ENCODE data around the gene EID1. TPM values are rescaled to one million over a fixed set of nuclear protein-coding genes. Genes with fewer than 3 reads are reported as not detected.
A peak's percentile ranks its signal among the peaks of the same experiment; 100 is the strongest.

Gene EID1
- total and polyA plus RNA-seq, 12 donors, result 129 to 255 (median 220) TPM

GRCh38 chr15:48898032-48898431 is 20.1 kb downstream of the EID1 start:
- no peaks in the 10 kb centered on the region for H3K36me3 ChIP-seq
- H3K27ac ChIP-seq, result no peak overlapping the region
- peak overlapping the region in 1 of 10 donors; percentile 31 for H3K4me3 ChIP-seq
- no peaks in the 10 kb centered on the region for H3K27me3 ChIP-seq
- no peaks in the 10 kb centered on the region for H3K4me1 ChIP-seq
- intact Hi-C loops (cut with DNase I), result no loop called here
- H3K9me3 ChIP-seq, result no peaks in the 10 kb centered on the region
- 61 to 71% methylated on average over 4 of the region's 4 CpGs for WGBS, 2 donors
- DNase-seq (no peak), ATAC-seq (no peak)
- TF ChIP-seq CTCF (IDR thresholded peaks at IDR 0.05), result no peak

- 55 to 72% methylated on average over 2 of the region's 2 CpGs for WGBS, 2 donors
- ATAC-seq, result no peak
Measured at GRCh38 chr15:48898446-48898845, 20.5 kb downstream of the EID1 start.

GRCh38 chr15:48899793-48900192 is 21.9 kb downstream of the EID1 start:
- DNase-seq, result no peak
- TF ChIP-seq CTCF (IDR thresholded peaks at IDR 0.05), result no peak
- Histone ChIP-seq H3K9me3 (no peaks in the 10 kb centered on the region), H3K27me3 (no peaks in the 10 kb centered on the region), H3K36me3 (no peaks in the 10 kb centered on the region), H3K4me1 (no peaks in the 10 kb centered on the region), H3K27ac (no peak overlapping the region), H3K4me3 (no peak overlapping the region)
- intact Hi-C loops (cut with DNase I), result no loop called here
- 89 to 94% methylated on average over 4 of the region's 4 CpGs for WGBS, 2 donors
- ATAC-seq, result no peak

More at GRCh38 chr15:48898446-48898845, 20.5 kb downstream of the EID1 start:
- Histone ChIP-seq H3K27ac (no peak overlapping the region), H3K4me3 (no peak overlapping the region), H3K4me1 (no peaks in the 10 kb centered on the region), H3K36me3 (no peaks in the 10 kb centered on the region), H3K9me3 (no peaks in the 10 kb centered on the region), H3K27me3 (no peaks in the 10 kb centered on the region)
- DNase-seq, result no peak
- TF ChIP-seq CTCF (IDR thresholded peaks at IDR 0.05), result no peak
- intact Hi-C loops (cut with DNase I), result no loop called here

- DNase-seq, result no peak
Measured at GRCh38 chr15:48904758-48905157, 26.8 kb downstream of the EID1 start.

More at GRCh38 chr15:48904758-48905157, 26.8 kb downstream of the EID1 start:
- H3K4me1 ChIP-seq, result no peaks in the 10 kb centered on the region
- no peak overlapping the region for H3K4me3 ChIP-seq
- no peaks in the 10 kb centered on the region for H3K9me3 ChIP-seq
- H3K27ac ChIP-seq, result no peak overlapping the region
- 82 to 87% methylated on average over 4 of the region's 4 CpGs for WGBS, 2 donors
- H3K36me3 ChIP-seq, result no peaks in the 10 kb centered on the region
- intact Hi-C loops (cut with DNase I), result no loop called here
- TF ChIP-seq CTCF (IDR thresholded peaks at IDR 0.05), result no peak
- ATAC-seq, result no peak
- H3K27me3 ChIP-seq, result no peaks in the 10 kb centered on the region
